Right lobe of liver (tissue), 6 donors: ENCODE data around the gene MTMR1. TPM values are rescaled to one million over a fixed set of nuclear protein-coding genes. Genes with fewer than 3 reads are reported as not detected.

Source experiments
- ATAC-seq, 4 donors: fragments of 200-7000 bp; cut with Tn5 transposase; one replicate each; pipeline ENCODE4 v1.9.1; 2020; ENCODE audit warnings: mild to moderate bottlenecking in 4 of 4, moderate library complexity in 4 of 4
- DNase-seq, 3 donors: peaks; one replicate each; pipeline ENCODE4 v3.0.0-alpha.2; 2020
- H3K27ac ChIP-seq, 3 donors: fragments of 200-600 bp; one replicate each; pipeline ENCODE4 v1.8.0; 2022
- H3K27me3 ChIP-seq, 2 donors: fragments of 200-600 bp; one replicate each; pipeline ENCODE4 v1.8.0; 2022
- H3K36me3 ChIP-seq, 4 donors: fragments of 200-600 bp; sonication (generic) in 1 of 4; one replicate each; pipeline versions ENCODE4 v1.5.1 to v1.8.0; 2017 to 2022; ENCODE audit warnings: control low read depth in 1 of 4
- H3K4me1 ChIP-seq, 4 donors: fragments of 200-600 bp; sonication (generic) in 1 of 4; one replicate each; pipeline versions ENCODE4 v1.5.1 to v1.8.0; 2017 to 2022; ENCODE audit warnings: control low read depth in 1 of 4
- H3K4me3 ChIP-seq, 3 donors: fragments of 200-600 bp; one replicate each; pipeline ENCODE4 v1.8.0; 2022
- H3K9me3 ChIP-seq, 4 donors: fragments of 200-600 bp; sonication (generic) in 1 of 4; one replicate each; pipeline versions ENCODE4 v1.5.1 to v1.8.0; 2017 to 2022; ENCODE audit warnings: control low read depth in 1 of 4
- POLR2A ChIP-seq: fragments of 450-650 bp; IDR thresholded peaks from one replicate; pipeline ENCODE4 v1.6.1; 2017; ENCODE audit warnings: antibody characterized with exemption, mild to moderate bottlenecking
- WGBS: methylation state at CpG from one replicate; pipeline ENCODE4 v1.1.6; 2018; ENCODE audit warnings: low coverage, low lambda C conversion rate; ENCODE audit not compliant: insufficient coverage; ENCODE audit errors: missing lambda C conversion rate; 5-methylcytosine and 5-hydroxymethylcytosine counted together
- intact Hi-C, 2 donors: fragments of 100-400 bp; cut with DNase I; formaldehyde crosslinking; loops; one replicate each; pipeline versions ENCODE4 v1.11.2 to v1.14.1; 2022
- total RNA-seq, 6 experiments: library from RNA; depleted of rRNA in 2 of 6; stranded (reverse); fragments of >200 nt in 2 of 6; fragmentation: NEBNext Ultra II Directional in 3 of 6; extraction: Animal tissue kit (Norgen Biotek cat#: 25700) in 3 of 6; gene quantifications; one replicate each; pipeline versions ENCODE4 v1.1.0 to v1.2.4, GENCODE V29; 2016 to 2023
- TF ChIP-seq, protein P1 (sequence below), 4 donors: fragments of 200-600 bp in 3 of 4; fragments of 450-650 bp in 1 of 4; IDR thresholded peaks; one replicate each; pipeline versions ENCODE4 v1.5.1 to v1.8.0; 2016 to 2022; ENCODE audit warnings: antibody characterized with exemption in 4 of 4, mild to moderate bottlenecking in 2 of 4
- donor health status: DM: no; HTN: yes; CAD: no.
- donor health status: DM: no; HTN: no; CAD: no.
- donor health status: DM: no; HTN: no; CAD: no.
- donor health status: DM: no; HTN: yes; CAD: no.
- donor health status: DM: no; HTN: yes; CAD: no.

The MTMR1 gene
- total RNA-seq, 6 experiments from 2014 or later: 7.6 to 11.2 (median 9.4) TPM

DNA sequence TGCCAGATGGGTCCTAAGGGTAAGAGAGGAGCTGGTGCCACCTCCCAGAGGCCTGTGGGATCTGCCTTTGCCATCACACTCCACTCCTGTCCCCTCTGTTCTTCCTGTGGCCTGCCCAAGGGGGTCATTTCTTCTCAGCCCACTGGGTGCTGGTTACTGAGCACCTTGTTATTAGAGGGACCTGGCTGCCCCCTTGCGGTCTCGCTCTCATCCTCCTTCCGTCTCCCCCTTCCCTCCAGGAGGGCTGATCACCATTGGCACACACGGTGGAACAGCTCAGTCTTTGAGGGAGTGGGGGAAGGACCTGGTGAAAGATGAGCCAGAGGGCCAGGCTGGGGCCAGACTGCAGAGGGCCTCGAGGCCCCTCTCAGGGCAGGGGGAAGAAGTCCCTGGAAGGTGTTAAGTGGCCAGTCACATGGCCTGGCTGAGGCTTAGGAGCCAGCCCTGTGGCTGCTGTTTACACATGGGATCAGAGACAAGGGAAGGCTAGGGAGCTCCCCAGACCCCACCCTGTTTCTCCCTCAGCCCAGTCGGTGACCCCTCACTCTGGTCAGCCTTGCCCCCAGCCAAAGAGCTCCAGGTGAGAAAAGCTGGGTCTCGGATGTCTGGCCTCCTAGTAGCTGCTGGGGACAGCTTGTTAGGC, 68.1 kb downstream of the MTMR1 start:
- Histone ChIP-seq H3K27ac (no peak overlapping the region), H3K36me3 (no peaks in the 10 kb centered on the region), H3K27me3 (no peaks in the 10 kb centered on the region), H3K4me1 (no peaks in the 10 kb centered on the region), H3K9me3 (no peaks in the 10 kb centered on the region), H3K4me3 (no peak overlapping the region)
- DNase-seq: no peak
- ATAC-seq: peak in 1 of 4 donors; percentile 24
- no peak for TF ChIP-seq POLR2A
- TF ChIP-seq, protein P1, sequence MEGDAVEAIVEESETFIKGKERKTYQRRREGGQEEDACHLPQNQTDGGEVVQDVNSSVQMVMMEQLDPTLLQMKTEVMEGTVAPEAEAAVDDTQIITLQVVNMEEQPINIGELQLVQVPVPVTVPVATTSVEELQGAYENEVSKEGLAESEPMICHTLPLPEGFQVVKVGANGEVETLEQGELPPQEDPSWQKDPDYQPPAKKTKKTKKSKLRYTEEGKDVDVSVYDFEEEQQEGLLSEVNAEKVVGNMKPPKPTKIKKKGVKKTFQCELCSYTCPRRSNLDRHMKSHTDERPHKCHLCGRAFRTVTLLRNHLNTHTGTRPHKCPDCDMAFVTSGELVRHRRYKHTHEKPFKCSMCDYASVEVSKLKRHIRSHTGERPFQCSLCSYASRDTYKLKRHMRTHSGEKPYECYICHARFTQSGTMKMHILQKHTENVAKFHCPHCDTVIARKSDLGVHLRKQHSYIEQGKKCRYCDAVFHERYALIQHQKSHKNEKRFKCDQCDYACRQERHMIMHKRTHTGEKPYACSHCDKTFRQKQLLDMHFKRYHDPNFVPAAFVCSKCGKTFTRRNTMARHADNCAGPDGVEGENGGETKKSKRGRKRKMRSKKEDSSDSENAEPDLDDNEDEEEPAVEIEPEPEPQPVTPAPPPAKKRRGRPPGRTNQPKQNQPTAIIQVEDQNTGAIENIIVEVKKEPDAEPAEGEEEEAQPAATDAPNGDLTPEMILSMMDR (IDR thresholded peaks at IDR 0.05): no peak
- 75% methylated on average over 2 of the region's 7 CpGs for WGBS
- intact Hi-C loops: no loop called here

DNA sequence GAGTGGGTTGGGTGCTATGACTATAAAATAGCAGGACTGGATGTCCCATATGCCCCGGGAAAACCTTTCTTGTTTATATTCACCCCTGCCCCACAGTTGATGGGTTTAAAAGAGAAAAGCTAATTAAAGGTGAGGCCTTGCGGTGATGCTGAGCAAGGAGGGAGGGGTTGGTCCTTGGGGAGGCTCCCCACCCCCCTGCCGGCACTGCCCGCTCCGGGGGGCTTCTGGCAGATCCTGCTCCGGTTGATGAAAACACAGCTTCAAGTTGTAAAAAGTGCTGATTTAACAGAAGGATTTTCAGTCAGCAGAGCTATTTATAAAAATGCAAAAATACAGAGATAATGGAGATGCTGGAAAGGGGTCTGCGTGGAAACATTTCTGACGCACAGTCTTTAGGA, 68.6 kb downstream of the MTMR1 start:
- H3K4me1 ChIP-seq: no peaks in the 10 kb centered on the region
- H3K36me3 ChIP-seq: no peaks in the 10 kb centered on the region
- no peak for DNase-seq
- no peak overlapping the region for H3K27ac ChIP-seq
- no peaks in the 10 kb centered on the region for H3K9me3 ChIP-seq
- H3K4me3 ChIP-seq: no peak overlapping the region
- TF ChIP-seq POLR2A: no peak
- TF ChIP-seq, protein P1 (IDR thresholded peaks at IDR 0.05): no peak
- 85% methylated on average over 8 of the region's 8 CpGs for WGBS
- intact Hi-C loops: no loop called here
- no peaks in the 10 kb centered on the region for H3K27me3 ChIP-seq
- ATAC-seq: no peak

DNA sequence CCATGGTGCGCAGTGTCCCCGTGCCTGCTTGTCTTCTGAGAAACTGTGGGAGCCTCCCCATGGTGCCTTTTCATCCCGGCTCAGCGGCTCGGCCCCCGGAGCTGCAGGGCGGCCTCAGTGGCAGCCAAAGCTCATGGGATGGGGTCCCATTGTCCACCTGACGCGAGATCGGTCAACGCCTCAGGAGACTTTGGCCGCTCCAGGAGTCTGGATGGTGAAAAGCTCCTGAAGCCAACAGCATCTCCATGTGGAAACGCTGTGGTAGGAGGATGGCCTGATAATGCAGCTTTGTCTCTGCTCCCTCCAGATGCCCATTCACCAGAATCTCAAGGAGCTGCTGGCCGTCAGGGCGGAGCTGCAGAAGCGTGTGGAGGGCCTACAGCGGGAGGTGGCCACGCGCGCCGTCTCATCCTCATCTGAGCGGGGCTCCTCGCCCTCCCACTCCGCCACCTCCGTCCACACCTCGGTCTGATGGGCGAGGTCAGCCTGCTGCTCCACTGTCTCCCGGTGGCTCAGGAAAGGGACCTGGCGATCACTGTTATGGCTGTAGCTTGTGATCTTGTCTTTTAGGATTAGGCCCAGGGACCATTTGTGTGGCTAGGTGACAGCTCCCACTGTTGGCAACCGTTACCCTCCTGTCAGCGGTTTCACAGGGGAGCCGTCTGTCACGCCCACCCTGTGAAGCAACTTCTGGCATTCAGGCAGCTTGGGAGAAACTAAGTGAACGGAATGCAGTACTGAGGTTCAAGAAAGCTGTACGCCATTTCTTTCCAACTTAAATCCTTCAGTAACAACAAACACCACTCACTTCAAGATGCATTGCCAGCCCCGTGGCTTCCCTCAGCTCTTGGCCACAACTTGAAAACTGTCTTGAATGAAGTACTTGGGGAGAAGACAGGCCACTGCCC, 69.3 kb downstream of the MTMR1 start:
- H3K4me1 ChIP-seq: no peaks in the 10 kb centered on the region
- H3K36me3 ChIP-seq: no peaks in the 10 kb centered on the region
- ATAC-seq (no peak), DNase-seq (no peak)
- H3K27me3 ChIP-seq: no peaks in the 10 kb centered on the region
- no peaks in the 10 kb centered on the region for H3K9me3 ChIP-seq
- no peak for TF ChIP-seq POLR2A
- TF ChIP-seq, protein P1 (IDR thresholded peaks at IDR 0.05): no peak
- 51% methylated on average over 6 of the region's 36 CpGs for WGBS
- intact Hi-C loops: no loop called here
- no peak overlapping the region for H3K4me3 ChIP-seq
- H3K27ac ChIP-seq: no peak overlapping the region

DNA sequence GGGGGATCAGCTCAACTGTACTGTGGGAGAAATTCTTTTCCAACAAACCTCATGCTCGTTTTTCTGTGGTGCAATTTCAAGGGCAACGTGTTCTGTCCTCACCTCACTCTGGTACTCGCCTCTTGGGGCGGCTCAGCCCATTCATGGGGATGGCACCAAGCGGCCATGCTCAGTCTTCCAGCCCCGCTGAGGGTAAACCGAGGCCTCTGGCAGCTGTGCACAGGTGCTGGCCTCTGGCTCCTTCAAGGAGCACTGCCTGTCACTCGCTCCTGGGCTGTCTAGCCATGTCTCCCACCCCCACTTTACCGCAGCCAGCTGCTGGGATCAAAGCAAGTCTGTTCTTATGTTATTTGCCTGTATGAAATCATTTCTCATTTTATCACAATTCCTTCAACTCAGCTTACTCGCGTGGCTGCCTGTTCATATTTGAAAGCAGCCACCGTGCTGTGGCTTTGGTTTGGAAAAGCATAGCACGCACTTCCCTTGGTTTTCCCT, 70.2 kb downstream of the MTMR1 start:
- Histone ChIP-seq H3K4me3 (no peak overlapping the region), H3K9me3 (no peaks in the 10 kb centered on the region), H3K36me3 (no peaks in the 10 kb centered on the region), H3K27me3 (no peaks in the 10 kb centered on the region), H3K4me1 (no peaks in the 10 kb centered on the region), H3K27ac (no peak overlapping the region)
- WGBS: 78% methylated on average over 11 of the region's 13 CpGs
- DNase-seq (no peak), ATAC-seq (no peak)
- TF ChIP-seq, protein P1 (IDR thresholded peaks at IDR 0.05): no peak
- TF ChIP-seq POLR2A: no peak
- intact Hi-C loops: no loop called here
